Measurements from ENCODE around the gene NAPSA. TPM values are rescaled to one million over a fixed set of nuclear protein-coding genes. Genes with fewer than 3 reads are reported as not detected.

NAPSA gene
- total and polyA plus RNA-seq, 2 of the 8 experiments (the other 6 are each of a cell fraction or from before 2014, with no cell fraction given), result 0.71 to 0.73 TPM

GRCh38 chr19:50309396-50310125 lies 55.9 kb downstream of the NAPSA start (continued):
- TF ChIP-seq SP2 (IDR thresholded peaks at IDR 0.05; ENCODE audit: low read length), result no peak

Data from H1 (cell line).